ENCODE measurements around the gene DNM3. TPM values are rescaled to one million over a fixed set of nuclear protein-coding genes. Genes with fewer than 3 reads are reported as not detected.

Gene DNM3
- total RNA-seq, 2 donors from 2014 or later, result 1.7 to 2.3 TPM

GRCh38 chr1:172219966-172220365 is 378.7 kb downstream of the DNM3 start:
- intact Hi-C loops (cut with DNase I, micrococcal nuclease), result no loop called here
- DNase-seq (no peak), ATAC-seq (no peak)

- intact Hi-C loops (cut with DNase I, micrococcal nuclease), result no loop called here
- ATAC-seq (no peak), DNase-seq (no peak)
Measured at GRCh38 chr1:172220376-172220775, 379.1 kb downstream of the DNM3 start.

DNA sequence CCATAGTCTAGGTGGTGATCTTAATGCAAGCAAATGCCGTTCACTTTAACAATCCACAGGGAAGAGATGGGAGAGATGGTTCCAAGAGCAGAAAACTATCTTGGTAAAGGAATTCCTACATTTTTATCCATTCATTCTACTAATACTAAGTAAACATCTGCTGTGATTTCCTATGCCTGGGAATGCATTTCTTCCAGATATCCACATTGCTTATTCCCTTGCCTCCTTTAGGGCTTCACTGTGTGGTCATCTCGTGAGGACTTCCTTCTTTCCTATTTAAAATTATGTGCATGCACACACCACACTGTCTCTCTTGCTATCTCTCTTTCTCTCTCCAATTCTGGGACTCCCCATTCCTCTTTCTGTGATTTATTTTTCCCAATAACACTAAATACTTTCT is 380.1 kb downstream of the DNM3 start:
- DNase-seq, result no peak
- intact Hi-C loops (cut with DNase I, micrococcal nuclease), result no loop called here
- no peak for ATAC-seq

GRCh38 chr1:172224871-172225270 is 383.6 kb downstream of the DNM3 start:
- intact Hi-C loops (cut with DNase I, micrococcal nuclease), result no loop called here
- no peak for DNase-seq

DNA sequence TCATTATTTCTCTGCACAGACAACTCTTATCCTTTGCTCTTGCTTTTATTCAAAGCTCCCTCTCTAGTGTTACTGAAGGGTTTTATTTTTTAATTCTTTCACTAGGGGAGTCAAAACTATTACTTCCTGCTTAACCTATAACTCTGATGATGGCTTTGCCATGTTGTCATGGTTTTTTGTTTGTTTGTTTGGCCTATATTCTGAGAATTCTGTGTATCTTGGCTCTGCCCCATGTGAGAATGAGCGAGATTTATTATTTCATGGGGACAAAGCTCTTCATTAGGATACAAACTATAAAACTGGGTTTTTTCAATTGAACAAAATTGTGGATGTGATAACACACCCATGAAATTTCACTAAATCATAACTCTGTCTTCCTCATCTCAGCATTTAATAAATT is 388.6 kb downstream of the DNM3 start:
- no peak for ATAC-seq
- no peak for DNase-seq
- intact Hi-C loops (cut with DNase I, micrococcal nuclease), result no loop called here

More at GRCh38 chr1:172224871-172225270, 383.6 kb downstream of the DNM3 start:
- ATAC-seq, result no peak

GRCh38 chr1:172230526-172230925 is 389.2 kb downstream of the DNM3 start:
- intact Hi-C loops (cut with DNase I, micrococcal nuclease), result no loop called here
- ATAC-seq (no peak), DNase-seq (no peak)

- DNase-seq (no peak), ATAC-seq (no peak)
- intact Hi-C loops (cut with DNase I, micrococcal nuclease), result no loop called here
Measured at GRCh38 chr1:172236958-172237357, 395.7 kb downstream of the DNM3 start.

DNA sequence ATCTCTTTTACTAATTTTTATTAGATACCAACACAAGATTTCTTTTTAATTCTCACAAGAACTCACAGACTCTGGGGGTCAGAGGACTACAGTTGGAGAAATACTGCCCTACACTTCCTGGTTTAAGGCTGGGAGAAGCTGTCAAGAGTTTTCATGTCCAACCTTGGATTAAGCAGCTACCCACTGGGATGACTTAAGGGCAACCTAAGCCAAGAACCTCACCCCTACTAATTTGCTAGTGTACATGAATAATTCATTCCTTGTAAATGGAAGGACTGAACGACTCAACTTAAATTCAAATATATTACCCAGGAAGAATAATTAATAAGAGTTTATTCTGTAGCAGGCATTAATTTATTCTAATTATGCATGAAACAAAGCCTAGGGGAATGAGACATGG is 396.9 kb downstream of the DNM3 start:
- ATAC-seq (no peak), DNase-seq (no peak)
- intact Hi-C loops (cut with DNase I, micrococcal nuclease), result no loop called here

DNA sequence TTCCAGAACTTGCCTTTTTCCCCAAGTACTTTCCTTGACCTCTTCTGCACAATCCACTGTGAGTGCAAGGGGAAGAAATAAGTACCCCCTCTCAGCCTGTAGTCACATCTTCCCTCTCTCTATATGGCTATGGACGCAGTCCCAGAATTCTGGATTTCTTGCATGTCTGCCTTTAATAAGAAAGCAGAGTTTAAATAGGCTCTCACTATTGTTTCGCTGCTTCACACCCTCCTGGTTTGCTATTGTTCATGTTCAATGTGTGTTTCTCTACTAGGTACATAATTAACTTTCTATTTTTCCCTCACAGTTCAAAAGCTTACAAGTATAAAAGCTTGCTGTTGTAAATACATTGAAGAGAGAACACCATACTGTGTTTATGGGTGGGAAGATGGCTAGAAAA is 397.7 kb downstream of the DNM3 start:
- DNase-seq (no peak), ATAC-seq (no peak)
- intact Hi-C loops (cut with DNase I, micrococcal nuclease), result no loop called here

GRCh38 chr1:172239901-172240300 is 398.6 kb downstream of the DNM3 start:
- DNase-seq (no peak), ATAC-seq (no peak)
- intact Hi-C loops (cut with DNase I, micrococcal nuclease), result no loop called here

GRCh38 chr1:172241540-172241939 is 400.2 kb downstream of the DNM3 start:
- intact Hi-C loops (cut with DNase I, micrococcal nuclease), result no loop called here
- DNase-seq (no peak), ATAC-seq (no peak)

- ATAC-seq, result no peak
- DNase-seq, result no peak
- intact Hi-C loops (cut with DNase I, micrococcal nuclease), result no loop called here
Measured at GRCh38 chr1:172244865-172245264, 403.6 kb downstream of the DNM3 start.

DNA sequence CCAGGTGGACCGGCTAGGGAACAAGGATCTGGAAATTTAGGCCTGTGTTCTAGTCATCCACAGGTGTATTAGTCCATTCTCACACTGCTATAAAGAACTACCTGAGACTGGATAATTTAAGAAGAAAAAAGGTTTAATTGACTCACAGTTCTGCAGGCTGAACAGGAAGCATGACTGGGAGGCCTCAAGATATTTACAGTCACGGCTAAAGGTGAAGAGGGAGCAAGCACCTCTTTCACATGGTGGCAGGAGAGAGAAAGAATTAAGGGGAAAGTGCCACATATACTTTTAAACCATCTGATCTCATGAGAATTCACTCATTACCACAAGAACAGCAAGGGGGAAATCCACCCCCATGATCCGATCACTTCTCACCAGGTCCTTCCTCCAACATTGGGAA is 404.5 kb downstream of the DNM3 start:
- no peak for ATAC-seq
- intact Hi-C loops (cut with DNase I, micrococcal nuclease), result no loop called here
- no peak for DNase-seq

DNA sequence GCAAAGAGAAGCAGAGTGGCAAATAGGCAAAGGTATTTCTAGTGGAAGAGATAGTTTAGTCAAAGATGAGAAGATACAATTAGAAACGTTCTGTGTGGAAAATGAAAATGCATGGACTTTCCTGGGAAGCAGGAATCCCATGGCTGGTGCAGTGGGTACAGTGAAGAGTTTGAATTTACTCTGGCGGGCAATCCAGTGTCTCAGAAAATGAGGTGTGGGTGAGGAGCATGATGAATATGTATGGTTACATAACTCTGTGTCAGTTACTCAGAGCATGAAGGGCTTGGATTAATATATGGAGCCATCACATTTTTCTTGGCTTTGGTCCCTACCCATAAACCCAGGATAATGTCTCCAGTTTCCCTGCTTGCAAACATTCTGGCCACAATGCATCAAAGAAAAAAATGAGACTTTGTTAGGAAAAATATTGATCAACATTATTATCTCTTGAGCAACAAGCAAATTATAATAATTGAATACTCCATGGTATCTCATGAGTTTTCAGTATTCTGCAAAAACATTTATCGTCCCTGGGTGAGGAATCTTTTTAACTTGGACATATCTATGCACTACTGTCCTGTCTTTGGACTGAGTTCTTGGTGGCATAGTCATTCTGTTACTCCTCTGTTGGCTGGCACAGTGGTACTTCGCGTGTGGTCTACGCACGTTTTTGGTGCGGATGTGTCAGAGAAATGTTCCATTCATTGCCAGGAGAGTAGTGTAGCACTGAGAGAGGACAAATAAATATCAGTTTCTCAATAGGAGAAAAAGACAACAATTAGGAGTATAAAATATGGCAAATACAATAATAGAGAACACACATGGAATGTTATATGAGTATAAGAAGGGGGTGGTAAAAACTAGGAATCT is 405.5 kb downstream of the DNM3 start:
- ATAC-seq (no peak), DNase-seq (no peak)
- intact Hi-C loops (cut with DNase I, micrococcal nuclease), result no loop called here

DNA sequence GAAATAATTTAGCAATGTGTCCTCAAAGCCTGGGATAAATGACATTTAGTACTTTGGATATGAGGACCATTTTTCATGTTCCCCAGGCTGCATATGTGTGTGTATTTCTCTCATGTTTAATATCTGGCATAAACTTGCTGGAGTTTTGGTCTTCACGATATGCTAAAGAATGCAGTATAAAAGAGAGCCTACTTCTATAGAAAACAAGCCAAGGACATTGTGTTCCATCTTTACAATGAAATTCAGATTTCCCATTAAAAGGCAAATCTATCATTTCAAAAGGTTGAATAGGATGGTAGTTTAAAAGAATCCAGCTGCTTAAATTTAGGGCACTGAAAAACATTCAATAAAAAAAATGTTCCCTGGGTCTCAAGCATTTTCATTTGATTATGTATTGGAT is 410.2 kb downstream of the DNM3 start:
- ATAC-seq (no peak), DNase-seq (no peak)
- intact Hi-C loops (cut with DNase I, micrococcal nuclease), result no loop called here

GRCh38 chr1:172252321-172252720 is 411.0 kb downstream of the DNM3 start:
- intact Hi-C loops (cut with DNase I, micrococcal nuclease), result no loop called here
- ATAC-seq (no peak), DNase-seq (no peak)

DNA sequence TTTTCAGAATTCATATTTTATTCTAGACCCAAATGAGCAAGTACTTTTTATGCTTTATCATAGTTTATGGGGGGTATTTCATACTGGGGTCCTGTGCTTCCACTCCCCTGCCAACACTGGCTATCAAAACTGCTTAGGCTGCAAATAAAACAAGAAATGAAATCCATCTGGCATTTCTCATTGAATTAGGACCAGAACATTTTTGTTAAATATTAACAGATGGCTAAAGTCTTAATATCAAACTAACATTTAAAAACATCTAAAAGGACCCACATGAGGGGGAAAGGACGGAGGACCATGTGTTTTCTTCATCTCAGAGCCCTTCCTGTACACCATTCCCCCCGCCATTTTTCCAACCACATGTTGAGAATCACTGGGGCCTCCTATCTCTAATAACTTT is 411.7 kb downstream of the DNM3 start:
- ATAC-seq (no peak), DNase-seq (no peak)
- intact Hi-C loops (cut with DNase I, micrococcal nuclease), result no loop called here

DNA sequence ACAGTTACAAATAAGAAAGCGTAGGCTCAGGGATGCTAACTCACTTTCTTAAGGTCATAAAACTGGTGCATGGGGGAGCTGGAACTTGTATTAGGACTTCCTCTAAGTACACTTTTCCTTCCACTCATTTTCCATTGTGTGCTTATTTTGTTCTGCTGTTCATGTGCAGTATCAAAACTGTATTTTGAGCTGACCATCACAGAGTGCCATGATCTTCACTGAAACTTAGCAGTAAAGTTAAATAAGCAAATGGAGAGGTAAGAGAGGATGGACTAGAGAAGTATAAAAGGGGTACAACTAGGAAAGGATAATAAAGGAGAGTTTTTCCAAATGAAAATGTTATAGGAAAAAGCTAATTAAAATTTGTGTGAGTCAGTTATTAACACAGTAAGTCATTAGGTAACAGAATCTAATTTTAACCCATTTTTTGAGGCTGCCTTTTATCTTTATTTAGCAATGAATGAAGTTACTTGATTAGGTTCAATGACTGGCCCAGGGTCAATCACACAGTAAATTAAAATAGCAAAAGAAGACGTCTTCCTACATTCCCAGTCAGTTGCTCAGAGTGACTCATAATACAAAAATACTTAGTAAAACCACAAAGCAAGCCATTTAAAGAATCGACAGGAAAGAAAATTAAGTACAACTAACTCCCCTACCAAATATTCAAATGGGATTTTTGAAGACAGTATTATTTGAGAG is 413.4 kb downstream of the DNM3 start:
- DNase-seq (no peak), ATAC-seq (no peak)
- intact Hi-C loops (cut with DNase I, micrococcal nuclease), result no loop called here

DNA sequence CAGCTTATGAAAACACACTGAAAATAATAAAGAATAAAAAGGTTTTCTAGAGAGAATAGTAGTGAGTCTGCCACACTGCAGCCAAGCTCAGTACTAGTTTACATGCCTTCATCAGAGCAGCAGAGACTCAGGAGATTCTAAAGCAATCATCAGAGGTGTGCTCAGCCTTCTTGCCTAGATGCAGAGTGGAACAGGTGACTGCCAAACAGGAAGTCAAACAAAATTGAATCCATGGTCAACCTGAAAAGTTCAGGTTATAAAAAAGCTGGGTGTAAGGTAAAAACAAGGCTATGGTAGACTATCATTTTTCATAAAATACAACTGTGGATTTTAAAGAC is 413.9 kb downstream of the DNM3 start:
- ATAC-seq, result no peak
- intact Hi-C loops (cut with DNase I, micrococcal nuclease), result no loop called here
- no peak for DNase-seq

DNA sequence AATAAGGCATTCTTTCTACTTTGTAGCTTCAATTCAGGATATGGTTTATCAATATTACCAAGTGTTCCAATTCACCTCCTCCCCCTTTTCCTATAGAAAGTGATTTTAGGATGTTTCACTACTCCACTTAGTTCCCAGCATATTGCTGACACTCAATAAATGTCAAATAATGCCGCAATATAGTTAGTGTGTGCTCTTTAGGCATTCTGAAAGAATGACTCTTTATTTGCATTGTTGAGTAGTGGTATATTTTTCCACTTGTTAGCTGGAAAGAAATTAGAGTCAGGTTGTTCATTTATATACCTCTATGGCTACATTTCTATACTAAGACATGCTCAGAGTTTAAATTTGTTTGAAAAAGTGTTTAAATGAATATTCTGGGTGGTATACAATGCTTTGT is 424.6 kb downstream of the DNM3 start:
- intact Hi-C loops (cut with DNase I, micrococcal nuclease), result no loop called here
- no peak for DNase-seq
- ATAC-seq, result no peak

All from left colon (tissue), 2 donors.